Activated T-helper 1 cell treated with anti-CD3 and anti-CD28 coated beads, Interleukin-12 subunit alpha, Interleukin-12 subunit beta, Interleukin-2, Interleukin-4 antibody, amounts not matched to agents 30 ng/mL and 10 ng/mL and 1 ng/mL, durations not matched to agents 14 hours and 24 hours and 36 hours (primary cell): ENCODE results near the gene SFXN1. TPM values are rescaled to one million over a fixed set of nuclear protein-coding genes. Genes with fewer than 3 reads are reported as not detected.

ENCODE experiments used
- DNase-seq: peaks from one replicate; pipeline ENCODE4 v3.0.0; 2021; ENCODE audit warnings: low spot score
- H3K27ac Mint-ChIP-seq: one replicate; pipeline ENCODE4 v1.8.0; 2021; ENCODE audit warnings: mild to moderate bottlenecking, mixed read lengths
- H3K27me3 Mint-ChIP-seq: one replicate; pipeline ENCODE4 v1.8.0; 2022; ENCODE audit warnings: mild to moderate bottlenecking, moderate library complexity, mixed read lengths; ENCODE audit not compliant: insufficient read depth
- H3K36me3 Mint-ChIP-seq: one replicate; pipeline ENCODE4 v1.8.0; 2021; ENCODE audit warnings: low read depth, mixed read lengths
- H3K4me1 Mint-ChIP-seq: one replicate; pipeline ENCODE4 v1.8.0; 2021; ENCODE audit warnings: low read depth, mixed read lengths
- H3K4me3 Mint-ChIP-seq: one replicate; pipeline ENCODE4 v1.8.0; 2021; ENCODE audit warnings: mild to moderate bottlenecking, moderate library complexity, mixed read lengths
- H3K9me3 Mint-ChIP-seq: one replicate; pipeline ENCODE4 v1.8.0; 2021; ENCODE audit warnings: mixed read lengths
- intact Hi-C: fragments of 100-400 bp; cut with micrococcal nuclease; formaldehyde crosslinking; loops from one replicate; pipeline ENCODE4 v1.15.1; 2024
- total RNA-seq: library from RNA; stranded (reverse); gene quantifications from 2 replicates; pipeline ENCODE4 v1.2.3, GENCODE V29; 2022

SFXN1 gene
- total RNA-seq, 1 donor from 2014 or later: 394 TPM

GRCh38 chr5:175576096-175576495 is 97.7 kb downstream of the SFXN1 start:
- intact Hi-C loops: no loop called here
- no peak overlapping the region for H3K27ac Mint-ChIP-seq
- peaks cover 10% of the 10 kb centered on the region for H3K4me1 Mint-ChIP-seq

GRCh38 chr5:175576591-175576990 is 98.2 kb downstream of the SFXN1 start:
- no peak overlapping the region for H3K4me3 Mint-ChIP-seq
- H3K27me3 Mint-ChIP-seq: peaks cover 13% of the 10 kb centered on the region
- H3K36me3 Mint-ChIP-seq: no peaks in the 10 kb centered on the region
- no peaks in the 10 kb centered on the region for H3K9me3 Mint-ChIP-seq
- peaks cover 10% of the 10 kb centered on the region for H3K4me1 Mint-ChIP-seq
- no peak for DNase-seq
- no peak overlapping the region for H3K27ac Mint-ChIP-seq
- intact Hi-C loops: no loop called here

More at GRCh38 chr5:175576096-175576495, 97.7 kb downstream of the SFXN1 start:
- Mint-ChIP-seq H3K36me3 (no peaks in the 10 kb centered on the region), H3K4me3 (no peak overlapping the region), H3K9me3 (no peaks in the 10 kb centered on the region), H3K27me3 (peaks cover 13% of the 10 kb centered on the region)
- DNase-seq: no peak

Other genes starting within 250 kb of the SFXN1 start
- not detected in 2 replicates for gene DRD1, start 34.4 kb upstream of the SFXN1 start, total RNA-seq
- gene HRH2, start 179.5 kb downstream of the SFXN1 start, total RNA-seq: 94.7 and 96.9 TPM in 2 replicates